HL-60/S4 treated with retinoic acid at 250 ng/mL for 4 days and 3 days (cell line): ENCODE results near the gene SNRPD3.

Experiments used
- in situ Hi-C: fragments of 300-500 bp; cut with MboI; formaldehyde crosslinking; loops from 2 replicates; pipeline ENCODE4 v1.7.0; 2022; ENCODE audit warnings: low sequenced_read_pairs

The SNRPD3 gene

GRCh38 chr22:24555165-24556039 is at the start of gene SNRPD3:
TSS of gene SNRPD3 (plus strand) at chr22:24555999. CDS start at chr22:24557675, 1,676 bp downstream.
- in situ Hi-C loops = no loop called here

- in situ Hi-C loops = no loop called here
Observed at GRCh38 chr22:24506802-24507438, 48.9 kb upstream of the SNRPD3 start.

GRCh38 chr22:24507716-24508115 is 48.1 kb upstream of the SNRPD3 start:
- in situ Hi-C loops = no loop called here

- in situ Hi-C loops = no loop called here
Observed at GRCh38 chr22:24510637-24511625, 44.9 kb upstream of the SNRPD3 start.

- in situ Hi-C loops = no loop called here
Observed at GRCh38 chr22:24512043-24512442, 43.8 kb upstream of the SNRPD3 start.

GRCh38 chr22:24513378-24514240 is 42.2 kb upstream of the SNRPD3 start:
- in situ Hi-C loops = no loop called here

GRCh38 chr22:24514241-24515026 is 41.4 kb upstream of the SNRPD3 start:
- in situ Hi-C loops = no loop called here

GRCh38 chr22:24515027-24515338 is 40.8 kb upstream of the SNRPD3 start:
- in situ Hi-C loops = no loop called here

GRCh38 chr22:24516301-24516737 is 39.5 kb upstream of the SNRPD3 start:
- in situ Hi-C loops = no loop called here

- in situ Hi-C loops = no loop called here
Observed at GRCh38 chr22:24517446-24517845, 38.4 kb upstream of the SNRPD3 start.

- in situ Hi-C loops = no loop called here
Observed at GRCh38 chr22:24518228-24518627, 37.6 kb upstream of the SNRPD3 start.

- in situ Hi-C loops = no loop called here
Observed at GRCh38 chr22:24518771-24519485, 36.9 kb upstream of the SNRPD3 start.

GRCh38 chr22:24519496-24519895 is 36.3 kb upstream of the SNRPD3 start:
- in situ Hi-C loops = no loop called here

GRCh38 chr22:24521791-24522245 is 34.0 kb upstream of the SNRPD3 start:
- in situ Hi-C loops = loop anchor here (10.0 kb wide), 1 partner anchor 107 kb away; no protein-coding TSS in a partner anchor

- in situ Hi-C loops = loop anchor here (10.0 kb wide), 1 partner anchor 109 kb away; no protein-coding TSS in a partner anchor
Observed at GRCh38 chr22:24523873-24524272, 31.9 kb upstream of the SNRPD3 start.

GRCh38 chr22:24525416-24526037 is 30.3 kb upstream of the SNRPD3 start:
- in situ Hi-C loops = loop anchor here (10.0 to 25.0 kb wide), 2 partner anchors 111 to 513 kb away; partner anchors contain the start of genes CABIN1 and GSTT4

GRCh38 chr22:24526191-24526590 is 29.6 kb upstream of the SNRPD3 start:
- in situ Hi-C loops = loop anchor here (10.0 to 25.0 kb wide), 2 partner anchors 111 to 514 kb away; partner anchors contain the start of genes CABIN1 and GSTT4

GRCh38 chr22:24529898-24530297 is 25.9 kb upstream of the SNRPD3 start:
- in situ Hi-C loops = loop anchor here (10.0 to 25.0 kb wide), 3 partner anchors 115 to 518 kb away; partner anchors contain the start of genes CABIN1 and GSTT4
